ENCODE measurements around the gene MAFG. TPM values are rescaled to one million over a fixed set of nuclear protein-coding genes. Genes with fewer than 3 reads are reported as not detected.
"Not testable (repeated sequence)": the region's sequence is repeated elsewhere in the genome, so short reads cannot be mapped to it uniquely, and the experiment has no call there.

The MAFG gene
- total and polyA plus RNA-seq, 12 donors = 7.7 to 44.5 (median 22.1) TPM

DNA sequence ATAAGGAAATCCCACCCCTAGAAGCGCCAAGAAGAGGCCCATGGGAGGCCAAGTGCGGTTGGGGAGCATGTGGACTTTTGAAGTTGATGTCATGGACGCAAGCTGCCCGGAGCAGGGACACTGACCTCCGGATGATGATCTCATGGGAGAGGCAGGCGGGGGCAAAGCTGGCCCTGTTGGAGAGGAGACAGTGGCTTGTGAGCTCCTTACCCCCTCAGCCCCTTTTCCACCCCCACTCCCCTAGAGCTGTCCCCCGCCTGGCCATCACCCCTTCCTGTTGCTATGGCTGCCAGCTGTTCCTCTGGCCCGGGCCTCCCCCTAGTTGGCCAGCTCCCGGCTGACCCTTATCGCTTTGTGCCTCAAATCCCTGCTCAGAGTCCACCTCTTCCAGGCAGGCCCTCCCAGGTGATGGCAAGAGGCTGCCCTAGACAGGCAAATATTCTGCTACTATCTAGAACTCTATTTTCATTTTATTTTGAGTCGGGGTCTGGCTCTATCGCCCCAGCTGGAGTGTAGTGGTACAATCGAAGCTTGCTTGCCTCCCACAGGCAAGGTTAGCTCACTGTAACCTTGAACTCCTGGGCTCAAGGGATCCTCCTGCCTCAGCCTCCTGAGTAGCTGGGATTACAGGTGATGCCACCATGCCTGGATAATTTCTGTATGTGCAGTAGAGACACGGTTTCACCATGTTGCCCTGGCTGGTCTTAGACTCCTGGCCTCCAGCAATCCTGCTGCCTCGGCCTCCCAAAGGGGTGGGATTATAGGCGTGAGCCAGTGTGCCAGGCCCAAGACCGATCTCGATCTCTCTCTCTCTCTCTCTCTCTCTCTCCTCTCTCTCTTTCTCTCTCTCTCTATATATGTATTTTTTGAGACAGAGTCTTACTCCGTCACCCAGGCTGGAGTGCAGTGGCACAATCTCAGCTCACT lies 26.9 kb upstream of the MAFG start:
- H3K27me3 ChIP-seq = peaks cover 8% of the 10 kb centered on the region
- TF ChIP-seq, protein P1, sequence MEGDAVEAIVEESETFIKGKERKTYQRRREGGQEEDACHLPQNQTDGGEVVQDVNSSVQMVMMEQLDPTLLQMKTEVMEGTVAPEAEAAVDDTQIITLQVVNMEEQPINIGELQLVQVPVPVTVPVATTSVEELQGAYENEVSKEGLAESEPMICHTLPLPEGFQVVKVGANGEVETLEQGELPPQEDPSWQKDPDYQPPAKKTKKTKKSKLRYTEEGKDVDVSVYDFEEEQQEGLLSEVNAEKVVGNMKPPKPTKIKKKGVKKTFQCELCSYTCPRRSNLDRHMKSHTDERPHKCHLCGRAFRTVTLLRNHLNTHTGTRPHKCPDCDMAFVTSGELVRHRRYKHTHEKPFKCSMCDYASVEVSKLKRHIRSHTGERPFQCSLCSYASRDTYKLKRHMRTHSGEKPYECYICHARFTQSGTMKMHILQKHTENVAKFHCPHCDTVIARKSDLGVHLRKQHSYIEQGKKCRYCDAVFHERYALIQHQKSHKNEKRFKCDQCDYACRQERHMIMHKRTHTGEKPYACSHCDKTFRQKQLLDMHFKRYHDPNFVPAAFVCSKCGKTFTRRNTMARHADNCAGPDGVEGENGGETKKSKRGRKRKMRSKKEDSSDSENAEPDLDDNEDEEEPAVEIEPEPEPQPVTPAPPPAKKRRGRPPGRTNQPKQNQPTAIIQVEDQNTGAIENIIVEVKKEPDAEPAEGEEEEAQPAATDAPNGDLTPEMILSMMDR (IDR thresholded peaks at IDR 0.05) = no peak
- TF ChIP-seq POLR2A (IDR thresholded peaks at IDR 0.05) = no peak
- H3K27ac ChIP-seq = no peak overlapping the region
- H3K4me1 ChIP-seq (replicated peaks in 1 of 2) = peaks cover 0 to 3% of the 10 kb centered on the region in 2 donors
- H3K36me3 ChIP-seq (replicated peaks in 1 of 2) = no peaks in the 10 kb centered on the region
- H3K9me3 ChIP-seq (replicated peaks in 1 of 3) = no peaks in the 10 kb centered on the region
- DNase-seq = no peak
- H3K4me3 ChIP-seq = no peak overlapping the region
- intact Hi-C loops (cut with DNase I) = no loop called here
- WGBS, 4 donors = 81 to 88% (median 83%) methylated on average over 9 to 19 of the region's 19 CpGs

DNA sequence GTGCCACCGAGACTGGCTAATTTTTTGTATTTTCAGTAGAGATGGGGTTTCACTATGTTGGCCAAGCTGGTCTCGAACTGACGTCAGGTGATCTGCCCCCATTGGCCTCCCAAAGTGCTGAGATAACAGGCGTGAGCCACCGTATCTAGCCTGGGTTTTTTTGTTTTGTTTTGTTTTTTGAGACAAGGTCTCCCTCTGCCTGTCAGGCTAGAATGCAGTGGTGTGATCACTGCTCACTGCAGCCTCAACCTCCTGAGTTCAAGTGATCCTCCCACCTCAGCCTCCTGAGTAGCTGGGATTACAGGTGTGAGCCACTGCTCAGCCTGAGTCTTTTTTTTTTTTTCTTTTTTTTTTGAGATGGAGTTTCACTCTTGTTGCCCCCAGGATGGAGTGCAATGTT lies 25.9 kb upstream of the MAFG start:
- intact Hi-C loops (cut with DNase I); H3K9me3 ChIP-seq (replicated peaks in 1 of 3); H3K4me1 ChIP-seq (replicated peaks in 1 of 2); DNase-seq; H3K36me3 ChIP-seq (replicated peaks in 1 of 2); H3K27ac ChIP-seq; H3K27me3 ChIP-seq; H3K4me3 ChIP-seq: not testable (repeated sequence)
- 67 to 82% (median 77%) methylated on average over 5 of the region's 5 CpGs for WGBS, 4 donors

DNA sequence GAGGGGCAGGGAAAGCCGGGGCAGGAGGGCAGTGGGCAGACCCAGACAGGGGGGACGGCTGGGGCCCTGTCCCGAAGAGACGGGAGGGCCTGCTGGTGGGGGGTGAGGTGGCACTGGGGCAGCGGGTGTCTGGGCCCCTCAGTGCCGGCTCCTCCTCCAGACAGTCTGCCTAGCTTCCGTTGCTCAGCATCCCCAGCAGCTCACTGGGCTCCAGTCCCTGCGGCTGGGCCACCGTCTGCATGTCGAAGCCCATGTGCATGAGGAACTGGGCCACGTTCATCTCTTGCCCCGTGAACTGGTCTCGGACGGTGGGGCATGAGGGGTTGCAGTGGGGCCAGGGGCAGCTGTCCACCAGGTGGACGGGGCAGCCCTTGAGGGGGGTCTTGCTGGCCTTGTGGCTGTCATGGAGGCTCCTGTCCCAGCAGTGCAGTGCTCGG lies 25.3 kb upstream of the MAFG start:
- H3K36me3 ChIP-seq (replicated peaks in 1 of 2) = no peaks in the 10 kb centered on the region
- 73 to 90% (median 77%) methylated on average over 4 to 16 of the region's 16 CpGs for WGBS, 4 donors
- no peaks in the 10 kb centered on the region for H3K27me3 ChIP-seq
- H3K27ac ChIP-seq = no peak overlapping the region
- H3K9me3 ChIP-seq (replicated peaks in 1 of 3) = no peaks in the 10 kb centered on the region
- no peak overlapping the region for H3K4me3 ChIP-seq
- intact Hi-C loops (cut with DNase I) = no loop called here
- no peaks in the 10 kb centered on the region for H3K4me1 ChIP-seq (replicated peaks in 1 of 2)
- no peak for DNase-seq
- TF ChIP-seq POLR2A (IDR thresholded peaks at IDR 0.05) = no peak

DNA sequence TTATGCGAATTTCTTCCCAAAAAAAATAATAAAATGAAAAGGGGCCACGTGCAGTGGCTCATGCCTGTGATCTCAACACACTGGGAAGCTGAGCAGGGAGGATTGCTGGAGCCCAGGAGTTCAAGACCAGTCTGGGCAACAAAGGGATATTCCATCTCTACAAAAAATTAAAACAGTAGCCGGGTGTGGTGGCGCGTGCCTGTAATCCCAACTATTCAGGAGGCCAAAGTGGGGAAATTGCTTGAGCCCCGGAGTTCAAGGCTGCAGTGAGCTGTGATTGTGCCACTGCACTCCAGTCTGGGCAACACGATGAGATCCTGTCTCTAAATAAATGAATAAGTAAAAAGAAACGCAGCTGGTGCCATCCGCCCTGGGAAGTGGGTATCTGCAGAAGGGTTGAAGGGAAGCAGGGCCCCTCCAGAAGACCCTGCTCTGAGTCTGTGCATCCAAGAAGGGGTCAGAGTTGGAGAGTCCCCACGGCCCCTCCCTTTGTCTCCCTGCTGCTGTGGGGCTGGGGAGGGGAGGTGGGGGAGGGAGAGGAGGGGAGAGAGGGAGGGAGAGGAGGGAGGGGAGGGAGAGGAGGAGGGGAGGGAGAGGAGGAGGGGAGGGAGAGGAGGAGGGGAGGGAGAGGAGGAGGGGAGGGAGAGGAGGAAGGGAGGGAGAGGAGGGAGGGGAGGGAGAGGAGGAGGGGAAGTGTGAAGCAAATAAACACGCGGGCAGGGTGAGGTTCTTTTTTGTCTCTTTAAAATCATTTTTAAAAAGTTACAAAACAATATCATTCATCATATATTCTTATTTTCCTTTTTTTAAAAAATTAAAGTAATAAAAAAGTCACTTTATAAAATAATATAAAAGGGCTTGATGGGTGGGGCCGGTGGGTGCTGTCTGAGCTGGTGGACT lies 24.5 kb upstream of the MAFG start:
- Histone ChIP-seq H3K9me3 (replicated peaks in 1 of 3) (no peaks in the 10 kb centered on the region), H3K36me3 (replicated peaks in 1 of 2) (no peaks in the 10 kb centered on the region), H3K27ac (no peak overlapping the region), H3K27me3 (no peaks in the 10 kb centered on the region), H3K4me3 (no peak overlapping the region), H3K4me1 (replicated peaks in 1 of 2) (no peaks in the 10 kb centered on the region)
- WGBS, 4 donors = 49 to 55% (median 54%) methylated on average over 12 to 13 of the region's 13 CpGs
- intact Hi-C loops (cut with DNase I) = no loop called here
- DNase-seq = no peak
- no peak for TF ChIP-seq POLR2A (IDR thresholded peaks at IDR 0.05)
- TF ChIP-seq, protein P1 (IDR thresholded peaks at IDR 0.05) = no peak

DNA sequence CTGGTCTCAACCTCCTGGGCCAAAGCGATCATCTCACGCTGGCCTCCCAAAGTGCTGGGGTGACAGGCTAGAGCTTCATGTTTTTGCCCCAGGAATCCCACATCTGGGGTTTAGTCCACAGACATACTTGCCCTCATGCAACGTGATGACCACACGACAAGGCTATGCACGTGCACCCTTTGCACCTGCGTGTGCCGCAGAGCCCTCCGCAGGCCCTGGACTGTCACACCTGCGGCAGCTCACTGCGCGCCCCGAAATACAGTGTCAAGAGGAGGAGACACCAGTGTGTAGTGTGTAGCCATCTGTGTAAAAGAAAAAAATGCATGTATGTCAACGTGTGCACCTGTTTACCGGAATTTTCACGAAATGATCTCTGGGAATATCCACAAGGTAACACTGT lies 23.0 kb upstream of the MAFG start:
- no peaks in the 10 kb centered on the region for H3K4me1 ChIP-seq (replicated peaks in 1 of 2)
- no peaks in the 10 kb centered on the region for H3K9me3 ChIP-seq (replicated peaks in 1 of 3)
- no peaks in the 10 kb centered on the region for H3K27me3 ChIP-seq
- no peak overlapping the region for H3K27ac ChIP-seq
- H3K4me3 ChIP-seq = no peak overlapping the region
- WGBS, 4 donors = 85 to 90% (median 88%) methylated on average over 15 of the region's 15 CpGs
- DNase-seq = no peak
- intact Hi-C loops (cut with DNase I) = no loop called here
- no peaks in the 10 kb centered on the region for H3K36me3 ChIP-seq (replicated peaks in 1 of 2)
- no peak for TF ChIP-seq POLR2A (IDR thresholded peaks at IDR 0.05)
- TF ChIP-seq, protein P1 (IDR thresholded peaks at IDR 0.05) = no peak

Measured in adrenal gland (tissue), 12 donors.